H1 (cell line): ENCODE results near the gene TRAF3IP1. TPM values are rescaled to one million over a fixed set of nuclear protein-coding genes. Genes with fewer than 3 reads are reported as not detected.

Experiments
- CTCF ChIA-PET: fragments of 300-600 bp; sonication (Branson Sonifier 250); formaldehyde crosslinking; loops from one replicate; lab custom pipeline; 2021; ENCODE audit not compliant: partially characterized antibody; lab: Charles Lee
- POLR2A ChIA-PET: fragments of 300-600 bp; sonication (Branson Sonifier 250); formaldehyde crosslinking; loops from one replicate; lab custom pipeline; 2021; ENCODE audit warnings: inconsistent platforms; ENCODE audit not compliant: partially characterized antibody; lab: Charles Lee
- DNase-seq, 2 experiments: peaks; one replicate each; pipeline versions ENCODE4 v3.0.0 to v3.0.0-alpha.2; 2010 to 2022; ENCODE audit warnings: low spot score in 2 of 2, low read depth in 1 of 2, mixed read lengths in 1 of 2
- FAIRE-seq: peaks from 2 replicates; lab custom pipeline; 2011; peaks lifted over from hg19 to GRCh38; lab: Jason Lieb, UNC
- H2AFZ ChIP-seq: 2 replicates; pipeline ENCODE4 v1.8.1; 2012; ENCODE audit warnings: low read length, inconsistent platforms
- H2AK5ac ChIP-seq: 2 replicates; pipeline ENCODE4 v1.6.1; 2013; ENCODE audit warnings: low read depth, low read length
- H2BK120ac ChIP-seq: replicated peaks from 2 replicates; pipeline ENCODE3; 2013; ENCODE audit warnings: low read depth, low read length, inconsistent platforms
- H2BK12ac ChIP-seq: 2 replicates; pipeline ENCODE4 v1.6.1; 2013; ENCODE audit warnings: low read depth, low read length
- H2BK15ac ChIP-seq: 2 replicates; pipeline ENCODE4 v1.6.1; 2013; ENCODE audit warnings: low read length
- H2BK20ac ChIP-seq: 2 replicates; pipeline ENCODE4 v1.6.1; 2013; ENCODE audit warnings: low read length
- H2BK5ac ChIP-seq: 2 replicates; pipeline ENCODE4 v1.6.1; 2013; ENCODE audit warnings: low read depth, low read length
- H3K14ac ChIP-seq: 2 replicates; pipeline ENCODE4 v1.6.1; 2013; ENCODE audit warnings: inconsistent platforms; ENCODE audit not compliant: insufficient read length
- H3K18ac ChIP-seq: 2 replicates; pipeline ENCODE4 v1.6.1; 2013; ENCODE audit warnings: low read length; ENCODE audit errors: extremely low read depth
- H3K23ac ChIP-seq: 2 replicates; pipeline ENCODE4 v1.6.1; 2013; ENCODE audit warnings: inconsistent platforms; ENCODE audit not compliant: insufficient read length
- H3K23me2 ChIP-seq: 2 replicates; pipeline ENCODE4 v1.6.1; 2013; ENCODE audit warnings: low read depth, low read length
- H3K27ac ChIP-seq: 2 replicates; pipeline ENCODE4 v1.6.1; 2011; ENCODE audit warnings: low read depth, low read length, inconsistent platforms
- H3K27me3 ChIP-seq, 4 experiments: replicated peaks in 1 of 4; 1 replicate in 1 of 4; 2 replicates in 3 of 4; pipeline versions ENCODE4 v1.6.1 to v1.8.1; 2011 to 2013; ENCODE audit warnings: low read length in 3 of 4, mild to moderate bottlenecking in 3 of 4, inconsistent platforms in 2 of 4, mixed read lengths in 2 of 4, moderate library complexity in 1 of 4; ENCODE audit not compliant: control insufficient read depth in 3 of 4, insufficient read depth in 3 of 4; ENCODE audit errors: extremely low read depth in 1 of 4
- H3K36me3 ChIP-seq, 4 experiments: 2 replicates each; pipeline versions ENCODE4 v1.6.1 to v1.8.1; 2011 to 2013; ENCODE audit warnings: mild to moderate bottlenecking in 4 of 4, low read length in 3 of 4, moderate library complexity in 2 of 4, control low read depth in 1 of 4, inconsistent platforms in 1 of 4; ENCODE audit not compliant: insufficient read depth in 4 of 4, control insufficient read depth in 2 of 4
- H3K4ac ChIP-seq: replicated peaks from 2 replicates; pipeline ENCODE3; 2013; ENCODE audit warnings: low read length, low read depth, mixed read lengths, inconsistent platforms; ENCODE audit not compliant: insufficient read length
- H3K4me1 ChIP-seq, 4 experiments: replicated peaks in 1 of 4; 1 replicate in 1 of 4; 2 replicates in 3 of 4; pipeline versions ENCODE4 v1.6.1 to v1.8.1; 2011 to 2013; ENCODE audit warnings: low read length in 3 of 4, inconsistent platforms in 2 of 4, mixed read lengths in 1 of 4; ENCODE audit not compliant: insufficient read depth in 4 of 4, control insufficient read depth in 3 of 4
- H3K4me2 ChIP-seq, 2 experiments: 2 replicates each; pipeline versions ENCODE4 v1.6.1 to v1.8.1; 2011 to 2013; ENCODE audit warnings: low read depth in 2 of 2, low read length in 2 of 2, control low read depth in 1 of 2, inconsistent platforms in 1 of 2, mild to moderate bottlenecking in 1 of 2; ENCODE audit not compliant: insufficient read depth in 1 of 2
- H3K4me3 ChIP-seq, 4 experiments: fragments of 200-600, 300-600 bp in 1 of 4; sonication (generic), shearing (Covaris generic), sonication (Bioruptor Twin) in 1 of 4; 2 replicates each; pipeline versions ENCODE4 v1.5.1 to v1.8.1; 2011 to 2016; ENCODE audit warnings: low read length in 4 of 4, low read depth in 3 of 4, control low read depth in 2 of 4, inconsistent platforms in 2 of 4, mild to moderate bottlenecking in 2 of 4, mixed read lengths in 1 of 4, moderate library complexity in 1 of 4; ENCODE audit not compliant: insufficient read depth in 2 of 4; ENCODE audit errors: extremely low read depth in 1 of 4
- H3K56ac ChIP-seq: replicated peaks from 2 replicates; pipeline ENCODE3; 2013; ENCODE audit warnings: low read depth, mild to moderate bottlenecking, mixed read lengths, low read length, inconsistent platforms; ENCODE audit not compliant: insufficient read length
- H3K79me1 ChIP-seq: 2 replicates; pipeline ENCODE4 v1.6.1; 2013; ENCODE audit warnings: low read depth, low read length, control low read depth
- H3K79me2 ChIP-seq, 2 experiments: 2 replicates each; pipeline versions ENCODE4 v1.6.1 to v1.8.1; 2012 to 2013; ENCODE audit warnings: low read length in 2 of 2, mild to moderate bottlenecking in 2 of 2, inconsistent platforms in 1 of 2; ENCODE audit not compliant: insufficient read depth in 2 of 2, control insufficient read depth in 1 of 2
- H3K9ac ChIP-seq, 4 experiments: replicated peaks in 1 of 4; 1 replicate in 1 of 4; 2 replicates in 3 of 4; pipeline versions ENCODE4 v1.6.1 to v1.8.1; 2011 to 2013; ENCODE audit warnings: low read depth in 3 of 4, low read length in 3 of 4, control low read depth in 2 of 4, mild to moderate bottlenecking in 2 of 4, moderate library complexity in 2 of 4, inconsistent platforms in 1 of 4; ENCODE audit errors: extremely low read depth in 1 of 4
- H3K9me3 ChIP-seq, 2 experiments: 2 replicates each; pipeline versions ENCODE4 v1.6.1 to v1.8.1; 2012 to 2013; ENCODE audit warnings: mild to moderate bottlenecking in 2 of 2, moderate library complexity in 2 of 2, control low read depth in 1 of 2, inconsistent platforms in 1 of 2, low read depth in 1 of 2, low read length in 1 of 2, mixed read lengths in 1 of 2; ENCODE audit not compliant: insufficient read depth in 2 of 2
- H4K20me1 ChIP-seq, 2 experiments: replicated peaks in 1 of 2; 2 replicates each; pipeline versions ENCODE3 to v1.8.1; 2011 to 2013; ENCODE audit warnings: inconsistent platforms in 2 of 2, low read length in 2 of 2, mild to moderate bottlenecking in 1 of 2; ENCODE audit not compliant: insufficient read depth in 2 of 2, control insufficient read depth in 1 of 2
- H4K5ac ChIP-seq: 2 replicates; pipeline ENCODE4 v1.6.1; 2013; ENCODE audit warnings: low read length, low read depth, mixed read lengths, inconsistent platforms; ENCODE audit not compliant: insufficient read length
- H4K8ac ChIP-seq: 2 replicates; pipeline ENCODE4 v1.8.0; 2013; ENCODE audit warnings: mild to moderate bottlenecking, moderate library complexity, low read length, inconsistent platforms; ENCODE audit not compliant: insufficient read depth; ENCODE audit errors: extremely low read depth
- H4K91ac ChIP-seq: replicated peaks from 2 replicates; pipeline ENCODE3; 2013; ENCODE audit warnings: low read length, mixed read lengths, inconsistent platforms; ENCODE audit not compliant: insufficient read length
- CBX8 ChIP-seq: fragments of 300-800, 300-1000 bp; sonication (generic); IDR thresholded peaks from 2 replicates; pipeline ENCODE4 v1.7.1; 2016; ENCODE audit warnings: low read depth, low read length, borderline replicate concordance
- CEBPB ChIP-seq: IDR thresholded peaks from 2 replicates; pipeline ENCODE4 v1.6.1; 2012; ENCODE audit warnings: low read depth, low read length
- HDAC2 ChIP-seq, 2 experiments: fragments of 300-600 bp in 1 of 2; sonication (generic) in 1 of 2; IDR thresholded peaks; 2 replicates each; pipeline ENCODE4 v1.6.1; 2011 to 2012; ENCODE audit warnings: low read depth in 2 of 2, low read length in 2 of 2, mild to moderate bottlenecking in 2 of 2, moderate library complexity in 2 of 2, borderline replicate concordance in 1 of 2, inconsistent platforms in 1 of 2
- KDM5A ChIP-seq: fragments of 200-600 bp; IDR thresholded peaks from 2 replicates; pipeline ENCODE4 v1.7.1; 2012; ENCODE audit warnings: mild to moderate bottlenecking, low read length, inconsistent platforms, mixed read lengths
- NANOG ChIP-seq: IDR thresholded peaks from 2 replicates; pipeline ENCODE4 v1.6.1; 2011; ENCODE audit warnings: low read length, low read depth, mild to moderate bottlenecking, inconsistent platforms; ENCODE audit not compliant: insufficient read depth, poor library complexity, severe bottlenecking
- POLR2A ChIP-seq, 2 experiments: IDR thresholded peaks; 1 replicate in 1 of 2; 2 replicates in 1 of 2; pipeline ENCODE4 v1.6.1; 2011; ENCODE audit warnings: low read depth in 2 of 2, low read length in 2 of 2, mild to moderate bottlenecking in 2 of 2; ENCODE audit errors: control extremely low read depth in 1 of 2
- POLR2AphosphoS5 ChIP-seq: IDR thresholded peaks from 2 replicates; pipeline ENCODE4 v1.6.1; 2011; ENCODE audit warnings: low read depth, low read length
- RAD21 ChIP-seq, 2 experiments: IDR thresholded peaks in 1 of 2; conservative IDR thresholded peaks in 1 of 2; 2 replicates each; pipeline ENCODE4 v1.6.1; 2011; ENCODE audit warnings: low read depth in 2 of 2, low read length in 2 of 2, improper control_type of control experiment in 1 of 2, inconsistent platforms in 1 of 2, mild to moderate bottlenecking in 1 of 2, moderate library complexity in 1 of 2
- RFX5 ChIP-seq: IDR thresholded peaks from 2 replicates; pipeline ENCODE4 v1.6.1; 2011; ENCODE audit warnings: low read depth, low read length, improper control_type of control experiment, borderline replicate concordance
- SP4 ChIP-seq: IDR thresholded peaks from 2 replicates; pipeline ENCODE4 v1.6.1; 2012; ENCODE audit warnings: low read length, inconsistent platforms
- WGBS, 2 experiments: shearing (Covaris generic) in 1 of 2; methylation state at CpG; one replicate each; pipeline versions ENCODE4 v1.1.6 to v1.1.7; 2013 to 2015; ENCODE audit warnings: low lambda C conversion rate in 2 of 2, mixed read lengths in 2 of 2, inconsistent platforms in 1 of 2, low coverage in 1 of 2, missing lambda C conversion rate in 1 of 2; ENCODE audit not compliant: insufficient replicate concordance in 2 of 2, insufficient coverage in 1 of 2, insufficient read length in 1 of 2; ENCODE audit errors: extremely low coverage in 1 of 2, missing lambda C conversion rate in 1 of 2; 5-methylcytosine and 5-hydroxymethylcytosine counted together
- polyA plus RNA-seq, 7 experiments: library from polyadenylated mRNA; depleted of rRNA in 3 of 7; stranded (reverse) in 5 of 7; unstranded in 2 of 7; fragments of >200 nt in 5 of 7; fragments of 200-250 nt in 2 of 7; gene quantifications; 1 replicate in 5 of 7; 2 replicates in 1 of 7; 4 replicates in 1 of 7; pipeline versions ENCODE4 v1.2.1 to v1.2.3, GENCODE V29; 2011 to 2013; ENCODE audit warnings: missing spikeins in 2 of 7, mixed read lengths in 2 of 7
- total RNA-seq: library from RNA; stranded (reverse); fragmentation: NEBNext Ultra II Directional; extraction: Animal tissue kit (Norgen Biotek cat#: 25700); gene quantifications from 2 replicates; pipeline ENCODE4 v1.2.1, GENCODE V29; 2021
- TF ChIP-seq, protein P1 (sequence below): IDR thresholded peaks from 2 replicates; pipeline ENCODE4 v1.6.1; 2012; ENCODE audit warnings: inconsistent platforms

Gene TRAF3IP1
- total and polyA plus RNA-seq, 2 of the 8 experiments (the other 6 are each of a cell fraction or from before 2014, with no cell fraction given): 2.3 to 17.5 TPM

DNA sequence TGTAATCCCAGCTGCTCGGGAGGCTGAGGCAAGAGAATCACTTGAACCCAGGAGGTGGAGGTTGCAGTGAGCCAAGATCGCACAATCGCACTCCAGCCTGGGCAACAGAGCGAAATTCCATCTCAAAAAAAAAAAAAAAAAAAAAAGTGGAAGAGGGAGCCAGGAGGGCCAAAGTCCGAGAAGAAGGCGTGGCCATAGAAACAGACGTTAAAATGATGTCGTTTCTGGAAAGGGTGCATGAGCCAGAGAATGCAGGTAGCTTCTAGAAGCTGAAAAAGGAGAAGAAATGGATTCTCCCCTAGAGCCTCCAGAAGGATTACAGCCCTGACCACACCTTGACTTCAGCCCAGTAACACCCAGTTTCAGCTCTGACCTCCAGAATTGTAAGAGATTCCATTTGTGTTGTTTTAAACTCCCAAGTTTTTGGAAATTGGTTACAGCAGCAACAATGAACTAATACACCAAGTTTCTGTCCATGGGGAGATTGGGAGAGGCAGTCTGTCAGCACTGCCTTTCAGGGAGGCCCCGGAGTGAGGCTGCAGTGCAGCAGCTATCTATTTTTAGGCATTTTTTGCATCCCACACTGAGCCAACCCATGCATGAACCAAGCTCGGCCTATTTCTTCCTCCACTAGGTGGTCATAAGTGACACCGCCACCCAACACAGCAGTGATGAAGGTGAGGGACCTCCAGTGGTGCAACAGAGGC is 14.2 kb upstream of the TRAF3IP1 start:
- Histone ChIP-seq H2BK20ac (no peak overlapping the region), H3K9me3 (no peaks in the 10 kb centered on the region), H2AFZ (no peak overlapping the region), H2BK5ac (no peak overlapping the region), H3K4me1 (peaks cover 0 to 3% (median 0%) of the 10 kb centered on the region in 4 experiments; a peak in 1 of 7 replicates), H3K36me3 (no peaks in the 10 kb centered on the region), H3K9ac (no peak overlapping the region), H3K79me1 (no peaks in the 10 kb centered on the region), H4K8ac (no peak overlapping the region), H3K27ac (no peak overlapping the region), H3K14ac (no peak overlapping the region), H3K23me2 (no peaks in the 10 kb centered on the region), H2BK120ac (no peak overlapping the region), H4K5ac (no peak overlapping the region), H3K4me3 (no peak overlapping the region), H3K23ac (no peak overlapping the region), H2AK5ac (no peak overlapping the region), H3K18ac (no peak overlapping the region), H3K4ac (no peak overlapping the region), H3K27me3 (0 out of 7 replicates have a peak, but pooled peaks cover 0 to 3% (median 0%) of the 10 kb centered on the region in 4 experiments), H4K20me1 (no peaks in the 10 kb centered on the region), H2BK15ac (no peak overlapping the region), H4K91ac (no peak overlapping the region), H2BK12ac (no peak overlapping the region), H3K56ac (no peak overlapping the region), H3K79me2 (no peaks in the 10 kb centered on the region), H3K4me2 (no peak overlapping the region)
- WGBS, 2 experiments: 83% methylated on average over 6 of the region's 11 CpGs; no CpG with 5 or more reads in 1 of the 2 experiments
- no peak for TF ChIP-seq CEBPB
- TF ChIP-seq, protein P1, sequence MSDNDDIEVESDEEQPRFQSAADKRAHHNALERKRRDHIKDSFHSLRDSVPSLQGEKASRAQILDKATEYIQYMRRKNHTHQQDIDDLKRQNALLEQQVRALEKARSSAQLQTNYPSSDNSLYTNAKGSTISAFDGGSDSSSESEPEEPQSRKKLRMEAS: no peak
- no peak for TF ChIP-seq SP4
- TF ChIP-seq CBX8: no peak
- TF ChIP-seq RFX5: no peak
- TF ChIP-seq KDM5A: no peak
- TF ChIP-seq POLR2AphosphoS5: no peak
- TF ChIP-seq RAD21 (IDR thresholded peaks at IDR 0.05 in 1 of 2, conservative IDR thresholded peaks at IDR 0.05 in 1 of 2; ENCODE audit: low read depth in 2 of 2, low read length in 2 of 2): no peak
- TF ChIP-seq HDAC2 (IDR thresholded peaks at IDR 0.05; ENCODE audit: borderline replicate concordance in 1 of 2, low read depth in 2 of 2, low read length in 2 of 2): no peak
- TF ChIP-seq POLR2A (IDR thresholded peaks at IDR 0.05; ENCODE audit: control extremely low read depth in 1 of 2, low read depth in 2 of 2, low read length in 2 of 2): no peak
- TF ChIP-seq NANOG: no peak
- DNase-seq (no peak), FAIRE-seq (no peak)
- ChIA-PET CTCF (interaction anchor here (0.8 to 4.8 kb wide), 13 partner anchors 9 to 152 kb away, joined by 3 to 19 read pairs (median 4); partner anchors contain the start of gene TRAF3IP1), POLR2A (no interaction called here)
